ENCODE results near the gene CCDC106.

CCDC106 gene

GRCh38 chr19:55602104-55603001 lies 45.7 kb upstream of the CCDC106 start:
- Histone ChIP-seq H3K9me3 (replicated peaks; ENCODE audit: insufficient read depth, low read length) (no peaks in the 10 kb centered on the region), H2AFZ (ENCODE audit: low read length) (no peak overlapping the region), H3K27me3 (replicated peaks; ENCODE audit: insufficient read depth, low read length) (no peaks in the 10 kb centered on the region), H3F3A (ENCODE audit: insufficient read depth, low read length) (peaks cover 37% of the 10 kb centered on the region), H3K9ac (ENCODE audit: low read length) (no peak overlapping the region), H3K9me2 (replicated peaks; ENCODE audit: insufficient read depth, low read length) (no peaks in the 10 kb centered on the region), H4K20me1 (ENCODE audit: insufficient read depth, low read length) (no peaks in the 10 kb centered on the region), H3K4me1 (ENCODE audit: low read length) (peaks cover 18% of the 10 kb centered on the region), H3K27ac (ENCODE audit: low read length) (no peak overlapping the region), H3K4me3 (ENCODE audit: low read length) (no peak overlapping the region), H3K36me3 (replicated peaks; ENCODE audit: insufficient read depth, low read length) (no peaks in the 10 kb centered on the region), H3K79me2 (ENCODE audit: low read length) (peaks cover 18% of the 10 kb centered on the region), H3K4me2 (ENCODE audit: low read depth, low read length) (no peak overlapping the region)
- TF ChIP-seq EZH2phosphoT487 (IDR thresholded peaks at IDR 0.05; ENCODE audit: low read length), result no peak
- TF ChIP-seq, protein P1, sequence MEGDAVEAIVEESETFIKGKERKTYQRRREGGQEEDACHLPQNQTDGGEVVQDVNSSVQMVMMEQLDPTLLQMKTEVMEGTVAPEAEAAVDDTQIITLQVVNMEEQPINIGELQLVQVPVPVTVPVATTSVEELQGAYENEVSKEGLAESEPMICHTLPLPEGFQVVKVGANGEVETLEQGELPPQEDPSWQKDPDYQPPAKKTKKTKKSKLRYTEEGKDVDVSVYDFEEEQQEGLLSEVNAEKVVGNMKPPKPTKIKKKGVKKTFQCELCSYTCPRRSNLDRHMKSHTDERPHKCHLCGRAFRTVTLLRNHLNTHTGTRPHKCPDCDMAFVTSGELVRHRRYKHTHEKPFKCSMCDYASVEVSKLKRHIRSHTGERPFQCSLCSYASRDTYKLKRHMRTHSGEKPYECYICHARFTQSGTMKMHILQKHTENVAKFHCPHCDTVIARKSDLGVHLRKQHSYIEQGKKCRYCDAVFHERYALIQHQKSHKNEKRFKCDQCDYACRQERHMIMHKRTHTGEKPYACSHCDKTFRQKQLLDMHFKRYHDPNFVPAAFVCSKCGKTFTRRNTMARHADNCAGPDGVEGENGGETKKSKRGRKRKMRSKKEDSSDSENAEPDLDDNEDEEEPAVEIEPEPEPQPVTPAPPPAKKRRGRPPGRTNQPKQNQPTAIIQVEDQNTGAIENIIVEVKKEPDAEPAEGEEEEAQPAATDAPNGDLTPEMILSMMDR (IDR thresholded peaks at IDR 0.05; ENCODE audit: low read length), result no peak
- no peak for TF ChIP-seq EZH2 (optimal IDR thresholded peaks at IDR 0.05; ENCODE audit: low read depth, low read length)
- no peak for DNase-seq

DNA sequence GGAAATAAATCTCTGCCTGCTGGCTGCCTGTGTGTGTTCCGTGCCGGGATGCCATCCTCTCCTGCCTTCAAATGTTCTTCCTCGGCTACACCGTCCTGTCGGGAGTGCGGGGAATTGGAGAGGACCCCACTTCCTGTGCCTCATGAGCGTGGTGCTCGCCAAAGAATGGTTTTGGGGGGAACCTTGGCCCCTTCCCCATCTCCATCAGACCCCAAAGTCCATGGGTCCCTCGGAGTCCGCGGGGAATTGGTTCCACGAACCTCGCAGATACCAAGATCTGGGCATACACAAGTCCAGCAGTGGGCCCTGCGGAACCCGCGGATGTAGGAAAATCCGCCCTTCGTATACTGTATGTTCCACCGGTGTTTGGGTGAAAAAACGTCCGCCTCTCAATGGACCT lies 44.9 kb upstream of the CCDC106 start:
- no peaks in the 10 kb centered on the region for H3K27me3 ChIP-seq (replicated peaks; ENCODE audit: insufficient read depth, low read length)
- TF ChIP-seq, protein P1 (IDR thresholded peaks at IDR 0.05; ENCODE audit: low read length), result no peak
- TF ChIP-seq EZH2 (optimal IDR thresholded peaks at IDR 0.05; ENCODE audit: low read depth, low read length), result no peak
- no peak for TF ChIP-seq EZH2phosphoT487 (IDR thresholded peaks at IDR 0.05; ENCODE audit: low read length)
- no peak overlapping the region for H3K4me2 ChIP-seq (ENCODE audit: low read depth, low read length)
- H4K20me1 ChIP-seq (ENCODE audit: insufficient read depth, low read length), result no peaks in the 10 kb centered on the region
- peaks cover 23% of the 10 kb centered on the region for H3K79me2 ChIP-seq (ENCODE audit: low read length)
- DNase-seq, result no peak
- no peaks in the 10 kb centered on the region for H3K36me3 ChIP-seq (replicated peaks; ENCODE audit: insufficient read depth, low read length)
- peaks cover 37% of the 10 kb centered on the region for H3F3A ChIP-seq (ENCODE audit: insufficient read depth, low read length)
- H3K4me1 ChIP-seq (ENCODE audit: low read length), result peaks cover 18% of the 10 kb centered on the region
- no peaks in the 10 kb centered on the region for H3K9me3 ChIP-seq (replicated peaks; ENCODE audit: insufficient read depth, low read length)
- no peak overlapping the region for H2AFZ ChIP-seq (ENCODE audit: low read length)
- H3K9me2 ChIP-seq (replicated peaks; ENCODE audit: insufficient read depth, low read length), result no peaks in the 10 kb centered on the region
- no peak overlapping the region for H3K9ac ChIP-seq (ENCODE audit: low read length)
- no peak overlapping the region for H3K27ac ChIP-seq (ENCODE audit: low read length)
- H3K4me3 ChIP-seq (ENCODE audit: low read length), result no peak overlapping the region

DNA sequence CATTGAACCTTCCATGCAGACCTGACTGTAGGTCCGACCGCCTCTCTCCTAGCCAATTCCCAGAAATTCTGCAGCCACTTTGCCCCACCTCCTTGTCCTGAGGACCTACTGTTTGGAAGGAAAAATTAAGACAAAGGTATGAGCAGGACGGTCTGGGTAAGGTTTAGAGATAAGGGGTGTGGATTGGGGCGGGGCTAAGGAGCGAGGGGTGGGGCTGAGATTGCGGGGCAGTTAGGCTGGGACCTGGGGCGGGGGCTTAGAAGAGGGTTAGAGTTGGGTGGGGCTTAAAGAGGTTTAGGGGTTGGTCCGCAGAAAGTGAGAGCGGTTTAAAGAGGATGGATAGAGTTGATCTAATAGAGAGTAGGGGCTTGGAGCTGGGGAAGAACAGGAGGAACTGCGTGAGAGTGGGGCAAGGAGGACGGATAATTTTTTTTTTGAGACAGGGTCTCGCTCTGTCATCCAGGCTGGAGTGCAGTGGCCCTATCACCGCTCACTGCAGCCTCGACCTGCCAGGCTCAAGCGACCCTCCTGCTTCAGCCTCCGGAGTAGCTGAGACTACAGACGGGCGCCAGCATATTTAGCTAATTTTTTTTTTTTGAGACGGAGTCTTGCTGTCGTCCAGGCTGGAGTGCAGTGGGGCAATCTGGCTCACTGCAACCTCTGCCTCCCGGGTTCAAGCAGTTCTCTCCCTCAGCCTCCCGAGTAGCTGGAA lies 44.3 kb upstream of the CCDC106 start:
- TF ChIP-seq EZH2phosphoT487 (IDR thresholded peaks at IDR 0.05; ENCODE audit: low read length) (no peak), EZH2 (optimal IDR thresholded peaks at IDR 0.05; ENCODE audit: low read depth, low read length) (no peak)
- TF ChIP-seq, protein P1 (IDR thresholded peaks at IDR 0.05; ENCODE audit: low read length), result no peak
- Histone ChIP-seq H3K27ac (ENCODE audit: low read length) (no peak overlapping the region), H3K4me2 (ENCODE audit: low read depth, low read length) (no peak overlapping the region), H3K4me3 (ENCODE audit: low read length) (no peak overlapping the region), H3K27me3 (replicated peaks; ENCODE audit: insufficient read depth, low read length) (no peaks in the 10 kb centered on the region), H3K9me3 (replicated peaks; ENCODE audit: insufficient read depth, low read length) (no peaks in the 10 kb centered on the region), H3F3A (ENCODE audit: insufficient read depth, low read length) (peaks cover 37% of the 10 kb centered on the region), H2AFZ (ENCODE audit: low read length) (no peak overlapping the region), H3K36me3 (replicated peaks; ENCODE audit: insufficient read depth, low read length) (no peaks in the 10 kb centered on the region), H4K20me1 (ENCODE audit: insufficient read depth, low read length) (no peaks in the 10 kb centered on the region), H3K79me2 (ENCODE audit: low read length) (peaks cover 27% of the 10 kb centered on the region), H3K4me1 (ENCODE audit: low read length) (peaks cover 18% of the 10 kb centered on the region), H3K9ac (ENCODE audit: low read length) (no peak overlapping the region), H3K9me2 (replicated peaks; ENCODE audit: insufficient read depth, low read length) (no peaks in the 10 kb centered on the region)
- DNase-seq, result no peak

All from MM.1S (cell line).